Esophagus muscularis mucosa (tissue), 4 donors: ENCODE measurements around the gene PLEKHA7. TPM values are rescaled to one million over a fixed set of nuclear protein-coding genes. Genes with fewer than 3 reads are reported as not detected.
"Not testable (repeated sequence)": the region's sequence is repeated elsewhere in the genome, so short reads cannot be mapped to it uniquely, and the experiment has no call there.

Experiments used
- DNase-seq: peaks from one replicate; pipeline ENCODE4 v3.0.0-alpha.2; 2017; ENCODE audit errors: extremely low spot score
- H3K27ac ChIP-seq, 4 donors: fragments of 200-600 bp; sonication (generic); replicated peaks in 1 of 4; 1 replicate in 3 of 4; 2 replicates in 1 of 4; pipeline ENCODE4 v1.5.1; 2016 to 2019; ENCODE audit warnings: mild to moderate bottlenecking in 1 of 4
- H3K27me3 ChIP-seq, 4 donors: fragments of 200-600 bp; sonication (generic); one replicate each; pipeline versions ENCODE4 v1.5.1 to v1.6.0; 2016 to 2019
- H3K36me3 ChIP-seq, 4 donors: fragments of 200-600 bp; sonication (generic); one replicate each; pipeline ENCODE4 v1.5.1; 2016 to 2019
- H3K4me1 ChIP-seq, 4 donors: fragments of 200-600 bp; sonication (generic); one replicate each; pipeline ENCODE4 v1.5.1; 2016 to 2019
- H3K4me3 ChIP-seq, 4 donors: fragments of 200-600 bp; sonication (generic); 1 replicate in 2 of 4; 2 replicates in 2 of 4; pipeline ENCODE4 v1.5.1; 2016 to 2019; ENCODE audit warnings: mild to moderate bottlenecking in 4 of 4, moderate library complexity in 1 of 4
- H3K9me3 ChIP-seq, 4 donors: fragments of 200-600 bp; sonication (generic); 1 replicate in 3 of 4; 2 replicates in 1 of 4; pipeline ENCODE4 v1.5.1; 2016 to 2019
- CTCF ChIP-seq, 3 experiments: fragments of 200-600 bp in 2 of 3; fragments of 450-650 bp in 1 of 3; sonication (generic) in 2 of 3; IDR thresholded peaks; one replicate each; pipeline ENCODE4 v1.5.1; 2017 to 2019; ENCODE audit warnings: antibody characterized with exemption in 3 of 3, mild to moderate bottlenecking in 2 of 3, moderate library complexity in 1 of 3
- EP300 ChIP-seq: sonication (generic); formaldehyde crosslinking; IDR thresholded peaks from one replicate; pipeline ENCODE4 v1.6.1; 2017; ENCODE audit warnings: antibody characterized with exemption
- POLR2A ChIP-seq: fragments of 450-650 bp; IDR thresholded peaks from one replicate; pipeline ENCODE4 v1.6.1; 2017; ENCODE audit warnings: antibody characterized with exemption, moderate library complexity, mild to moderate bottlenecking, low read depth
- POLR2AphosphoS5 ChIP-seq, 2 donors: sonication (generic); formaldehyde crosslinking; IDR thresholded peaks; one replicate each; pipeline ENCODE4 v1.6.1; 2017; ENCODE audit warnings: antibody characterized with exemption in 2 of 2
- WGBS: methylation state at CpG from one replicate; pipeline ENCODE4 v1.1.5; 2018; 5-methylcytosine and 5-hydroxymethylcytosine counted together
- intact Hi-C: fragments of 100-400 bp; cut with DNase I; formaldehyde crosslinking; loops from one replicate; pipeline ENCODE4 v1.15.1; 2023
- total RNA-seq, 4 donors: library from RNA; depleted of rRNA; stranded (reverse); fragments of >200 nt; gene quantifications; one replicate each; pipeline versions ENCODE4 v1.1.0 to v1.2.1, GENCODE V29; 2016

PLEKHA7 gene
- total RNA-seq, 4 donors from 2014 or later: 5.8 to 9.1 (median 7.7) TPM

- no peak overlapping the region for H3K27ac ChIP-seq
- no peaks in the 10 kb centered on the region for H3K9me3 ChIP-seq
- no peak overlapping the region for H3K4me3 ChIP-seq
- H3K4me1 ChIP-seq: no peaks in the 10 kb centered on the region
- intact Hi-C loops: no loop called here
- H3K36me3 ChIP-seq: no peaks in the 10 kb centered on the region
- no peak for DNase-seq
- H3K27me3 ChIP-seq: no peaks in the 10 kb centered on the region
- TF ChIP-seq POLR2A (no peak), EP300 (no peak), CTCF (IDR thresholded peaks at IDR 0.05) (no peak), POLR2AphosphoS5 (IDR thresholded peaks at IDR 0.05) (no peak)
- WGBS: 84% methylated on average over 6 of the region's 6 CpGs
These were observed 22.7 kb upstream of the PLEKHA7 start for GRCh38 chr11:17036666-17037658.

GRCh38 chr11:17034027-17034426 is 19.8 kb upstream of the PLEKHA7 start:
- H3K4me3 ChIP-seq, intact Hi-C loops, H3K4me1 ChIP-seq, H3K9me3 ChIP-seq, H3K27ac ChIP-seq, DNase-seq, H3K27me3 ChIP-seq, H3K36me3 ChIP-seq: not testable (repeated sequence)
- WGBS: 82% methylated on average over 7 of the region's 10 CpGs

- H3K36me3 ChIP-seq: peaks cover 0 to 4% (median 0%) of the 10 kb centered on the region in 4 donors
- intact Hi-C loops: no loop called here
- H3K27ac ChIP-seq: no peak overlapping the region
- 97% methylated on average over 3 of the region's 3 CpGs for WGBS
- no peak for TF ChIP-seq POLR2A
- no peak for TF ChIP-seq POLR2AphosphoS5 (IDR thresholded peaks at IDR 0.05)
- no peak overlapping the region for H3K4me3 ChIP-seq
- H3K9me3 ChIP-seq: no peaks in the 10 kb centered on the region
- no peak for DNase-seq
- H3K4me1 ChIP-seq: no peaks in the 10 kb centered on the region
- H3K27me3 ChIP-seq: no peaks in the 10 kb centered on the region
These were observed 12.4 kb upstream of the PLEKHA7 start for GRCh38 chr11:17026487-17027082.

- Histone ChIP-seq H3K4me1 (no peaks in the 10 kb centered on the region), H3K27ac (no peak overlapping the region), H3K9me3 (no peaks in the 10 kb centered on the region), H3K27me3 (no peaks in the 10 kb centered on the region), H3K4me3 (no peak overlapping the region), H3K36me3 (peaks cover 0 to 4% (median 0%) of the 10 kb centered on the region in 4 donors)
- TF ChIP-seq EP300: no peak
- TF ChIP-seq POLR2AphosphoS5 (IDR thresholded peaks at IDR 0.05): no peak
- no peak for TF ChIP-seq POLR2A
- TF ChIP-seq CTCF (IDR thresholded peaks at IDR 0.05): no peak
- intact Hi-C loops: no loop called here
- DNase-seq: no peak
- 89% methylated on average over 2 of the region's 2 CpGs for WGBS
These were observed 10.7 kb upstream of the PLEKHA7 start for GRCh38 chr11:17024924-17025323.

GRCh38 chr11:17021511-17021910 is 7.3 kb upstream of the PLEKHA7 start:
- Histone ChIP-seq H3K4me3 (no peak overlapping the region), H3K27ac (no peak overlapping the region), H3K36me3 (peaks cover 0 to 4% (median 0%) of the 10 kb centered on the region in 4 donors), H3K27me3 (no peaks in the 10 kb centered on the region), H3K9me3 (no peaks in the 10 kb centered on the region), H3K4me1 (no peaks in the 10 kb centered on the region)
- WGBS: 84% methylated on average over 8 of the region's 8 CpGs
- intact Hi-C loops: no loop called here
- TF ChIP-seq EP300: no peak
- no peak for TF ChIP-seq CTCF (IDR thresholded peaks at IDR 0.05)
- no peak for TF ChIP-seq POLR2AphosphoS5 (IDR thresholded peaks at IDR 0.05)
- TF ChIP-seq POLR2A: no peak
- DNase-seq: no peak
